Liver (tissue), 9 donors: ENCODE data around the gene CD52. TPM values are rescaled to one million over a fixed set of nuclear protein-coding genes. Genes with fewer than 3 reads are reported as not detected.

Experiments
- DNase-seq: peaks from one replicate; pipeline ENCODE4 v3.0.0-alpha.2; 2017; ENCODE audit warnings: low spot score
- H3K27ac ChIP-seq, 2 donors: one replicate each; pipeline ENCODE4 v1.7.0; 2013; ENCODE audit warnings: inconsistent platforms in 2 of 2, low read length in 2 of 2, control low read depth in 1 of 2, low read depth in 1 of 2, mild to moderate bottlenecking in 1 of 2
- H3K27me3 ChIP-seq, 4 donors: one replicate each; pipeline versions ENCODE4 v1.6.1 to v1.7.0; 2013; ENCODE audit warnings: low read length in 3 of 4, inconsistent platforms in 1 of 4, mild to moderate bottlenecking in 1 of 4, moderate library complexity in 1 of 4; ENCODE audit not compliant: control insufficient read depth in 4 of 4, insufficient read depth in 4 of 4
- H3K36me3 ChIP-seq, 4 donors: one replicate each; pipeline versions ENCODE4 v1.6.1 to v1.7.0; 2013; ENCODE audit warnings: low read length in 3 of 4, mild to moderate bottlenecking in 3 of 4, low read depth in 1 of 4, moderate library complexity in 1 of 4; ENCODE audit not compliant: control insufficient read depth in 4 of 4, insufficient read depth in 3 of 4
- H3K4me1 ChIP-seq, 4 donors: one replicate each; pipeline versions ENCODE4 v1.6.1 to v1.7.0; 2013; ENCODE audit warnings: low read length in 3 of 4, mild to moderate bottlenecking in 3 of 4, moderate library complexity in 1 of 4; ENCODE audit not compliant: control insufficient read depth in 4 of 4, insufficient read depth in 4 of 4
- H3K4me3 ChIP-seq, 3 donors: one replicate each; pipeline versions ENCODE4 v1.6.1 to v1.7.0; 2013; ENCODE audit warnings: low read length in 3 of 3, control low read depth in 1 of 3, low read depth in 1 of 3, mild to moderate bottlenecking in 1 of 3
- H3K9ac ChIP-seq, 2 donors: one replicate each; pipeline ENCODE4 v1.7.0; 2013; ENCODE audit warnings: low read length in 2 of 2, mild to moderate bottlenecking in 2 of 2, moderate library complexity in 2 of 2, control low read depth in 1 of 2, low read depth in 1 of 2
- H3K9me3 ChIP-seq, 4 donors: one replicate each; pipeline versions ENCODE4 v1.6.1 to v1.7.0; 2013; ENCODE audit warnings: low read length in 3 of 4; ENCODE audit not compliant: control insufficient read depth in 4 of 4
- ATF3 ChIP-seq: IDR thresholded peaks from 2 replicates; pipeline ENCODE4 v1.6.1; 2016; ENCODE audit warnings: antibody characterized with exemption
- CTCF ChIP-seq: fragments of 150-350 bp; IDR thresholded peaks from 2 replicates; pipeline ENCODE4 v1.5.1; 2017; ENCODE audit warnings: improper control_type of control experiment, low read depth, low read length; ENCODE audit not compliant: missing input control
- FOXA1 ChIP-seq: IDR thresholded peaks from 2 replicates; pipeline ENCODE4 v1.6.1; 2016; ENCODE audit warnings: antibody characterized with exemption
- FOXA2 ChIP-seq: IDR thresholded peaks from 2 replicates; pipeline ENCODE4 v1.6.1; 2016; ENCODE audit warnings: antibody characterized with exemption
- GABPA ChIP-seq, 2 donors: IDR thresholded peaks in 1 of 2; conservative IDR thresholded peaks in 1 of 2; 2 replicates each; pipeline ENCODE4 v1.6.1; 2016; ENCODE audit warnings: antibody characterized with exemption in 2 of 2, mild to moderate bottlenecking in 1 of 2, moderate library complexity in 1 of 2
- HNF4A ChIP-seq, 2 donors: conservative IDR thresholded peaks; 2 replicates each; pipeline ENCODE4 v1.6.1; 2016; ENCODE audit warnings: antibody characterized with exemption in 2 of 2, mild to moderate bottlenecking in 2 of 2
- HNF4G ChIP-seq: IDR thresholded peaks from 2 replicates; pipeline ENCODE4 v1.6.1; 2016; ENCODE audit warnings: antibody characterized with exemption
- JUND ChIP-seq, 2 donors: IDR thresholded peaks; 2 replicates each; pipeline ENCODE4 v1.6.1; 2016; ENCODE audit warnings: antibody characterized with exemption in 2 of 2
- MAX ChIP-seq: IDR thresholded peaks from 2 replicates; pipeline ENCODE4 v1.6.1; 2016; ENCODE audit warnings: antibody characterized with exemption
- NR2F2 ChIP-seq: IDR thresholded peaks from 2 replicates; pipeline ENCODE4 v1.6.1; 2016; ENCODE audit warnings: antibody characterized with exemption
- RAD21 ChIP-seq, 2 donors: IDR thresholded peaks; 2 replicates each; pipeline ENCODE4 v1.6.1; 2016; ENCODE audit warnings: antibody characterized with exemption in 2 of 2, mild to moderate bottlenecking in 2 of 2
- REST ChIP-seq: IDR thresholded peaks from 2 replicates; pipeline ENCODE4 v1.6.1; 2016; ENCODE audit warnings: antibody characterized with exemption, mild to moderate bottlenecking
- RXRA ChIP-seq, 2 donors: IDR thresholded peaks; 2 replicates each; pipeline ENCODE4 v1.6.1; 2017 to 2018; ENCODE audit warnings: antibody characterized with exemption in 2 of 2, mild to moderate bottlenecking in 1 of 2
- SP1 ChIP-seq: IDR thresholded peaks from 2 replicates; pipeline ENCODE4 v1.6.1; 2018; ENCODE audit warnings: antibody characterized with exemption, mild to moderate bottlenecking
- TAF1 ChIP-seq: conservative IDR thresholded peaks from 2 replicates; pipeline ENCODE4 v1.6.1; 2016; ENCODE audit warnings: antibody characterized with exemption, mild to moderate bottlenecking
- YY1 ChIP-seq: IDR thresholded peaks from 2 replicates; pipeline ENCODE4 v1.6.1; 2016; ENCODE audit warnings: antibody characterized with exemption, mild to moderate bottlenecking
- ZBTB33 ChIP-seq: IDR thresholded peaks from 2 replicates; pipeline ENCODE4 v1.6.1; 2016; ENCODE audit warnings: antibody characterized with exemption
- WGBS: extraction: QIAGEN DNeasy Blood & Tissue Kit; methylation state at CpG from one replicate; pipeline ENCODE4 v1.1.7; 2013; 5-methylcytosine and 5-hydroxymethylcytosine counted together
- polyA plus RNA-seq, 2 donors: library from polyadenylated mRNA; stranded (reverse) in 1 of 2; unstranded in 1 of 2; fragments of 200-250 nt in 1 of 2; fragments of >200 nt in 1 of 2; fragmentation: Nextera tagmentation in 1 of 2; extraction: Ambion mirVana in 1 of 2; gene quantifications; one replicate each; pipeline versions ENCODE4 v1.2.1 to v1.2.3, GENCODE V29; 2013 to 2015
- total RNA-seq, 2 donors: library from RNA; depleted of rRNA; stranded (reverse); fragments of >200 nt; gene quantifications; one replicate each; pipeline ENCODE4 v1.2.3, GENCODE V29; 2014
- donor health status: healthy.
- donor health status: healthy.
- donor health status: healthy.
- donor health status: healthy.
- donor health status: healthy.

CD52 gene
- total and polyA plus RNA-seq, 4 donors, result 1.7 to 16.4 (median 8.9) TPM

- TF ChIP-seq REST (peak; percentile 51), FOXA1 (no peak), SP1 (peak; percentile 96), NR2F2 (no peak)
These were observed 40.9 kb downstream of the CD52 start (continued) for GRCh38 chr1:26358411-26359384.

GRCh38 chr1:26359981-26360806 lies 42.4 kb downstream of the CD52 start:
- H3K9me3 ChIP-seq, result no peaks in the 10 kb centered on the region
- no peak for DNase-seq
- H3K4me3 ChIP-seq, result no peak overlapping the region
- no peaks in the 10 kb centered on the region for H3K27me3 ChIP-seq
- TF ChIP-seq HNF4G (no peak), TAF1 (no peak), FOXA2 (no peak), GABPA (IDR thresholded peaks at IDR 0.05 in 1 of 2, conservative IDR thresholded peaks at IDR 0.05 in 1 of 2) (no peak), YY1 (no peak), CTCF (no peak), NR2F2 (no peak), MAX (no peak), REST (no peak), ZBTB33 (no peak), SP1 (no peak), JUND (IDR thresholded peaks at IDR 0.05) (no peak), HNF4A (conservative IDR thresholded peaks at IDR 0.05) (no peak), FOXA1 (no peak), ATF3 (no peak), RAD21 (IDR thresholded peaks at IDR 0.05) (no peak), RXRA (IDR thresholded peaks at IDR 0.05) (no peak)
- no peaks in the 10 kb centered on the region for H3K36me3 ChIP-seq
- H3K9ac ChIP-seq, result no peak overlapping the region
- H3K27ac ChIP-seq, result no peak overlapping the region
- peaks cover 3 to 10% (median 4%) of the 10 kb centered on the region in 4 donors for H3K4me1 ChIP-seq
- WGBS, result 27% methylated on average over 67 of the region's 67 CpGs
